K562 (cell line): ENCODE measurements around the gene LIX1. TPM values are rescaled to one million over a fixed set of nuclear protein-coding genes. Genes with fewer than 3 reads are reported as not detected.

ENCODE experiments used
- ATAC-seq: fragments of 200-7000 bp; cut with Tn5 transposase; 3 replicates; pipeline ENCODE4 v1.9.1; 2020; ENCODE audit warnings: moderate library complexity
- BruUV-seq: library from RNA; stranded (reverse); fragments of 400-500 nt; replicated peaks from 2 replicates; lab custom pipeline; 2021; lab: Mats Ljungman, UMichigan
- CTCF ChIA-PET: fragments of 300-600 bp; formaldehyde crosslinking; extraction: SDS; loops from one replicate; lab custom pipeline; 2021; ENCODE audit warnings: low intra/inter-chr PET ratio; lab: Yijun Ruan, JAX
- POLR2A ChIA-PET: fragments of 300-600, 350-650 bp; sonication (Branson Sonifier 250); formaldehyde crosslinking; extraction: SDS; loops from one replicate; lab custom pipeline; 2021; ENCODE audit warnings: antibody characterized with exemption, inconsistent platforms; lab: Yijun Ruan, JAX
- DNase-seq, 4 experiments: peaks; one replicate each; pipeline versions ENCODE4 v3.0.0 to v3.0.0-alpha.2; 2011 to 2018; ENCODE audit warnings: low spot score in 3 of 4, mixed read lengths in 3 of 4; ENCODE audit errors: extremely low read depth in 1 of 4
- FAIRE-seq: peaks from 2 replicates; lab custom pipeline; 2011; peaks lifted over from hg19 to GRCh38; lab: Jason Lieb, UNC
- H2AFZ ChIP-seq: 2 replicates; pipeline ENCODE4 v1.6.0; 2011; ENCODE audit warnings: low read depth, low read length, control low read depth, inconsistent platforms
- H3K27ac ChIP-seq: fragments of 200-600 bp; 3 replicates; pipeline ENCODE4 v1.8.0; 2011; ENCODE audit warnings: low read depth, mild to moderate bottlenecking, control low read depth, inconsistent platforms, low read length, moderate library complexity, mixed read lengths; ENCODE audit errors: extremely low read depth
- H3K27me3 ChIP-seq, 2 experiments: fragments of 300-600 bp in 1 of 2; 2 replicates in 1 of 2; 3 replicates in 1 of 2; pipeline versions ENCODE4 v1.6.0 to v1.8.0; 2011; ENCODE audit warnings: inconsistent platforms in 2 of 2, low read length in 2 of 2, mild to moderate bottlenecking in 1 of 2, mixed read lengths in 1 of 2, moderate library complexity in 1 of 2; ENCODE audit not compliant: control insufficient read depth in 2 of 2, insufficient read depth in 2 of 2
- H3K36me3 ChIP-seq: fragments of 300-600 bp; 3 replicates; pipeline ENCODE4 v1.8.0; 2011; ENCODE audit warnings: mild to moderate bottlenecking, low read length, inconsistent platforms; ENCODE audit not compliant: control insufficient read depth, insufficient read depth
- H3K4me1 ChIP-seq, 2 experiments: fragments of 200-600 bp in 1 of 2; replicated peaks in 1 of 2; 2 replicates in 1 of 2; 3 replicates in 1 of 2; pipeline versions ENCODE4 v1.5.1 to v1.8.0; 2011; ENCODE audit warnings: inconsistent platforms in 2 of 2, low read length in 2 of 2, mild to moderate bottlenecking in 1 of 2, mixed read lengths in 1 of 2, moderate library complexity in 1 of 2; ENCODE audit not compliant: control insufficient read depth in 2 of 2, insufficient read depth in 2 of 2
- H3K4me2 ChIP-seq: 2 replicates; pipeline ENCODE4 v1.6.1; 2011; ENCODE audit warnings: low read length, control low read depth, inconsistent platforms, mixed read lengths; ENCODE audit not compliant: insufficient read depth
- H3K4me3 ChIP-seq: fragments of 200-600 bp; sonication (generic), shearing (Covaris generic); 2 replicates; pipeline ENCODE4 v1.5.1; 2016; ENCODE audit warnings: control low read depth, inconsistent platforms
- H3K79me2 ChIP-seq: fragments of 200-600 bp; 3 replicates; pipeline ENCODE4 v1.8.0; 2011; ENCODE audit warnings: low read length, inconsistent platforms; ENCODE audit not compliant: control insufficient read depth, insufficient read depth
- H3K9ac ChIP-seq, 2 experiments: 2 replicates each; pipeline versions ENCODE4 v1.6.0 to v1.6.1; 2011; ENCODE audit warnings: low read depth in 2 of 2, low read length in 2 of 2, control low read depth in 1 of 2, inconsistent platforms in 1 of 2, mild to moderate bottlenecking in 1 of 2, mixed read lengths in 1 of 2; ENCODE audit not compliant: insufficient read depth in 1 of 2
- H3K9me1 ChIP-seq: one replicate; pipeline ENCODE4 v1.6.0; 2011; ENCODE audit warnings: inconsistent platforms, mild to moderate bottlenecking, low read length, moderate library complexity; ENCODE audit not compliant: control insufficient read depth, insufficient read depth
- H3K9me3 ChIP-seq: replicated peaks from 2 replicates; pipeline ENCODE4 v1.5.1; 2011; ENCODE audit warnings: low read depth, low read length, inconsistent platforms; ENCODE audit not compliant: control insufficient read depth, insufficient read depth
- H4K20me1 ChIP-seq: replicated peaks from 2 replicates; pipeline ENCODE4 v1.6.1; 2011; ENCODE audit warnings: low read length, inconsistent platforms, mixed read lengths; ENCODE audit not compliant: control insufficient read depth, insufficient read depth
- CCAR2 ChIP-seq: fragments of 200-400 bp; formaldehyde crosslinking; IDR thresholded peaks from 2 replicates; pipeline ENCODE4 v1.6.1; 2017; ENCODE audit warnings: mild to moderate bottlenecking, low read depth, low read length
- IFI16 ChIP-seq: fragments of 250-450 bp; sonication (Bioruptor Pico); IDR thresholded peaks from 2 replicates; pipeline ENCODE4 v2.1.2; 2022; ENCODE audit warnings: mild to moderate bottlenecking, inconsistent platforms
- MEIS2 ChIP-seq: fragments of 450-650 bp; IDR thresholded peaks from 2 replicates; pipeline ENCODE4 v1.6.1; 2014; ENCODE audit warnings: mild to moderate bottlenecking; ENCODE audit not compliant: partially characterized antibody
- NFE2L1 ChIP-seq: fragments of 450-650 bp; IDR thresholded peaks from 2 replicates; pipeline ENCODE4 v1.6.1; 2016; ENCODE audit warnings: missing genetic modification characterization, low read depth, mild to moderate bottlenecking, missing compliant biosample characterization, moderate library complexity, borderline replicate concordance
- PBX2 ChIP-seq, 2 experiments: IDR thresholded peaks in 1 of 2; conservative IDR thresholded peaks in 1 of 2; 2 replicates each; pipeline ENCODE4 v1.6.1; 2016; ENCODE audit warnings: low read depth in 2 of 2, mild to moderate bottlenecking in 1 of 2, missing compliant biosample characterization in 1 of 2, missing genetic modification characterization in 1 of 2, moderate library complexity in 1 of 2
- ZNF586 ChIP-seq: fragments of 450-650 bp; formaldehyde crosslinking; conservative IDR thresholded peaks from 2 replicates; pipeline ENCODE4 v1.4.0; 2020; ENCODE audit warnings: mild to moderate bottlenecking, moderate library complexity
- WGBS: fragments of 100-300 bp; shearing (Covaris generic); methylation state at CpG from one replicate; pipeline ENCODE4 v1.1.6; 2016; ENCODE audit warnings: low coverage, mixed read lengths; ENCODE audit not compliant: insufficient coverage; ENCODE audit errors: missing lambda C conversion rate; 5-methylcytosine and 5-hydroxymethylcytosine counted together
- in situ Hi-C: fragments of 300-500 bp; cut with MboI; formaldehyde crosslinking; loops from 4 replicates; pipeline ENCODE4 v1.15.0; 2018; ENCODE audit warnings: inconsistent platforms, mixed read lengths
- intact Hi-C: fragments of 100-400 bp; cut with micrococcal nuclease; formaldehyde crosslinking; loops from 2 replicates; pipeline ENCODE4 v1.14.2; 2022
- polyA plus RNA-seq, 8 experiments: library from polyadenylated mRNA; depleted of rRNA in 4 of 8; stranded (reverse) in 5 of 8; unstranded in 3 of 8; fragments of >200 nt; fragmentation: Nextera tagmentation in 2 of 8; fragmentation: Illumina TruSeq in 1 of 8; extraction: Ambion mirVana in 2 of 8; extraction: Trizol in 1 of 8; gene quantifications; 2 replicates each; pipeline versions ENCODE4 v1.2.1 to v1.2.3, GENCODE V29; 2011 to 2014; ENCODE audit warnings: inconsistent platforms in 1 of 8, missing spikeins in 1 of 8
- total RNA-seq, 7 experiments: library from RNA; depleted of rRNA in 6 of 7; stranded (reverse); fragments of >200 nt in 6 of 7; fragmentation: Illumina TruSeq in 2 of 7; extraction: Trizol in 2 of 7; gene quantifications; 2 replicates each; pipeline versions ENCODE4 v1.2.1 to v1.2.3, GENCODE V29; 2011 to 2021; ENCODE audit warnings: low replicate concordance in 1 of 7
- TF ChIP-seq, protein P1 (sequence below): fragments of 250-450 bp; sonication (Bioruptor Pico); IDR thresholded peaks from 2 replicates; pipeline ENCODE4 v1.8.0; 2021; ENCODE audit warnings: mild to moderate bottlenecking, moderate library complexity

LIX1 gene
- total and polyA plus RNA-seq, 9 of the 15 experiments (the other 6 are each of a cell fraction or from before 2014, with no cell fraction given), result 0.01 to 0.18 TPM; not detected in 7

GRCh38 chr5:97106216-97106581, 36.2 kb downstream of the LIX1 start:
- 36% methylated on average over 2 of the region's 2 CpGs for WGBS
- DNase-seq (no peak), FAIRE-seq (no peak), ATAC-seq (no peak)
- peaks cover 4% of the 10 kb centered on the region; the same call in 1 of the 2 replicates for H4K20me1 ChIP-seq
- no peak overlapping the region for H3K9ac ChIP-seq
- H3K36me3 ChIP-seq, result peaks cover 8% of the 10 kb centered on the region; the same call in 2 of the 3 replicates
- H3K27me3 ChIP-seq, result no peaks in the 10 kb centered on the region
- CTCF ChIA-PET, result no interaction called here
- H3K4me3 ChIP-seq, result no peak overlapping the region
- TF ChIP-seq, protein P1, sequence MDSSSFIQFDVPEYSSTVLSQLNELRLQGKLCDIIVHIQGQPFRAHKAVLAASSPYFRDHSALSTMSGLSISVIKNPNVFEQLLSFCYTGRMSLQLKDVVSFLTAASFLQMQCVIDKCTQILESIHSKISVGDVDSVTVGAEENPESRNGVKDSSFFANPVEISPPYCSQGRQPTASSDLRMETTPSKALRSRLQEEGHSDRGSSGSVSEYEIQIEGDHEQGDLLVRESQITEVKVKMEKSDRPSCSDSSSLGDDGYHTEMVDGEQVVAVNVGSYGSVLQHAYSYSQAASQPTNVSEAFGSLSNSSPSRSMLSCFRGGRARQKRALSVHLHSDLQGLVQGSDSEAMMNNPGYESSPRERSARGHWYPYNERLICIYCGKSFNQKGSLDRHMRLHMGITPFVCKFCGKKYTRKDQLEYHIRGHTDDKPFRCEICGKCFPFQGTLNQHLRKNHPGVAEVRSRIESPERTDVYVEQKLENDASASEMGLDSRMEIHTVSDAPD (CRISPR knock-in tag), result no peak
- TF ChIP-seq MEIS2 (peak; percentile 14), PBX2 (CRISPR knock-in tag; IDR thresholded peaks at IDR 0.05; ENCODE audit: low read depth) (no peak), PBX2 (tag; conservative IDR thresholded peaks at IDR 0.05; ENCODE audit: low read depth) (peak; percentile 55), NFE2L1 (tag) (no peak), CCAR2 (no peak), IFI16 (no peak), ZNF586 (CRISPR knock-in tag) (no peak)
- POLR2A ChIA-PET, result interaction anchor here (1.1 to 1.2 kb wide), 2 partner anchors 16 to 18 kb away, joined by 3 to 4 read pairs; no protein-coding TSS in a partner anchor
- intact Hi-C loops, result no loop called here
- H3K4me2 ChIP-seq, result no peak overlapping the region
- no TSS peak for BruUV-seq
- no peaks in the 10 kb centered on the region for H3K9me3 ChIP-seq
- H3K9me1 ChIP-seq, result no peaks in the 10 kb centered on the region
- in situ Hi-C loops, result no loop called here
- H3K79me2 ChIP-seq, result no peaks in the 10 kb centered on the region
- no peaks in the 10 kb centered on the region for H3K4me1 ChIP-seq
- H2AFZ ChIP-seq, result no peak overlapping the region
- H3K27ac ChIP-seq, result no peak overlapping the region
